ENCODE results near the gene PODN.

The PODN gene

GRCh38 chr1:53133261-53134041, 71.4 kb downstream of the PODN start:
- DNase-seq (ENCODE audit: low read depth) = no peak

GRCh38 chr1:53134042-53134485, 72.1 kb downstream of the PODN start:
- DNase-seq (ENCODE audit: low read depth) = no peak

All from CMK (cell line).